DMS79 treated with DMSO at 0.1 percent for 48 hours (cell line): ENCODE data around the gene C14orf180.

Experiments used
- DNase-seq: peaks from one replicate; lab custom pipeline; 2025; lab: John Stamatoyannopoulos, UW

The C14orf180 gene

GRCh38 chr14:104561632-104562495 is 17.7 kb upstream of the C14orf180 start:
- peak; percentile 33 for DNase-seq

- DNase-seq: no peak
These were observed 17.0 kb upstream of the C14orf180 start for GRCh38 chr14:104562606-104563005.

- peak; percentile 86 for DNase-seq
These were observed 16.3 kb upstream of the C14orf180 start for GRCh38 chr14:104563191-104563741.

GRCh38 chr14:104563742-104564615 is 15.6 kb upstream of the C14orf180 start:
- DNase-seq: peak; percentile 92

- no peak for DNase-seq
These were observed 14.6 kb upstream of the C14orf180 start for GRCh38 chr14:104564744-104565679.

- DNase-seq: no peak
These were observed 12.2 kb upstream of the C14orf180 start for GRCh38 chr14:104567141-104567956.

- DNase-seq: no peak
These were observed 11.7 kb upstream of the C14orf180 start for GRCh38 chr14:104567957-104568225.

GRCh38 chr14:104568620-104569019 is 10.9 kb upstream of the C14orf180 start:
- DNase-seq: no peak

- no peak for DNase-seq
These were observed 10.1 kb upstream of the C14orf180 start for GRCh38 chr14:104569435-104569834.

- no peak for DNase-seq
These were observed 8.3 kb upstream of the C14orf180 start for GRCh38 chr14:104571246-104571645.

GRCh38 chr14:104572024-104572626 is 7.4 kb upstream of the C14orf180 start:
- DNase-seq: no peak

- no peak for DNase-seq
These were observed 6.9 kb upstream of the C14orf180 start for GRCh38 chr14:104572668-104573067.

- DNase-seq: no peak
These were observed 5.6 kb upstream of the C14orf180 start for GRCh38 chr14:104573930-104574329.

GRCh38 chr14:104574536-104574935 is 5.0 kb upstream of the C14orf180 start:
- DNase-seq: no peak

- no peak for DNase-seq
These were observed 4.5 kb upstream of the C14orf180 start for GRCh38 chr14:104574978-104575583.

GRCh38 chr14:104576232-104576969 is 3.2 kb upstream of the C14orf180 start:
- no peak for DNase-seq

GRCh38 chr14:104576970-104577332 is 2.6 kb upstream of the C14orf180 start:
- DNase-seq: no peak

- no peak for DNase-seq
These were observed 2.1 kb upstream of the C14orf180 start for GRCh38 chr14:104577426-104577825.

- no peak for DNase-seq
These were observed 1.7 kb upstream of the C14orf180 start for GRCh38 chr14:104577847-104578301.
